Hematopoietic multipotent progenitor cell treated with erythropoietin and hydrocortisone succinate and interleukin-3 and kit ligand, for 8 days (in vitro differentiated cells): ENCODE data around the gene TECPR2.
"Not testable (repeated sequence)": the region's sequence is repeated elsewhere in the genome, so short reads cannot be mapped to it uniquely, and the experiment has no call there.

ENCODE experiments used
- DNase-seq: peaks from one replicate; pipeline ENCODE4 v3.0.0-alpha.2; 2015

The TECPR2 gene

GRCh38 chr14:102335163-102335562 is 27.6 kb upstream of the TECPR2 start:
- no peak for DNase-seq

DNA sequence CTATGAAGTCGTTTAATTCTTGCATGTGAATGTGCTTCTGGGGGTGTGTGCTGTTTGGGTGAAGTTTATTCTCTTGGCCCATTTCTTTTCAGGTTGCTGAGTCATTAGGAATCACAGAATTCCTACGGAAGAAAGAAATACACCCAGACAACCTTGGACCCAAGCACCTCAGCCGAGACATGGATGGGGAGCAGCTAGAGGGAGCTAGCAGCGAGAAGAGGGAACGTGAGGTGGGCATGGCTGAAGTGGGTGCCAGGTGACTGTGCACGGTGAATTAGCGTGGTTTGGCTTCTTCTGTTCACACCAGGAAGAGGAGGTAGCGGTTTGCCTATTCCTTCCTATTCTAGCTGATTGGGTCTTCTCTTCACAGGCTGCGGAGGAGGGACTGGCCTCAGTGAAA is 24.0 kb upstream of the TECPR2 start:
- DNase-seq = no peak

DNA sequence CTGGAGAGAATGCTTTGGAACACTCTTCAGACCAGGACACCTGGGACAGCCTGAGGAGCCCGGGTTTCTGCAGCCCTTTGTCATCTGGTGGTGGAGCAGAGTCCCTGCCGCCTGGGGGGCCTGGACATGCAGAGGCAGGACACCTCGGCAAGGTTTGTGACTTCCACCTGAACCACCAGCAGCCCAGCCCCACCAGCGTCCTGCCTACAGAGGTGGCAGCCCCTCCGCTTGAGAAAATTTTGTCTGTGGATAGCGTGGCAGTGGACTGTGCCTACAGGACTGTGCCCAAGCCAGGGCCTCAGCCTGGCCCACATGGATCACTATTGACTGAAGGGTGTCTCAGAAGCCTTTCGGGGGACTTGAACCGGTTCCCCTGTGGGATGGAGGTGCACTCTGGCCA is 21.2 kb upstream of the TECPR2 start:
- no peak for DNase-seq

DNA sequence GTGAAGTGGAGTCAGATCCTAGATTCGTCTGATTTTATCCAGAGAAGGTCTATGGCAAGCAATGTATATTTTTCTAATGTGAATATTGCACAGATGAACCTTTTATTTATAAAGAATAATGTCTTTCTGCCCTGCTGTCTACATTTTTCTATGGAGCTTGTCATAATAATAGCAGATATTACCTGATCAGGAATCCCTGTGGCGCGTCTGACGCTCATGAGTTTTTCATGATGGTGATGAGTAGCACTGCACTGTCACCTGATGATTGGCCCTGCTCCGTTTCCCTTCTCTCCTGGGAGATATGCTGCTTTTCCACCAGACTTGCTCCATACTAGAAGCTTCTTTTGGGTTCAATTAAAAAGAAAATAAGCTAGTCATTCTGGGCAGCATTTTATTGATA is 20.5 kb upstream of the TECPR2 start:
- DNase-seq = no peak

- DNase-seq = no peak
Observed at GRCh38 chr14:102344084-102344483, 18.7 kb upstream of the TECPR2 start.

- DNase-seq = no peak
Observed at GRCh38 chr14:102344485-102344884, 18.3 kb upstream of the TECPR2 start.

DNA sequence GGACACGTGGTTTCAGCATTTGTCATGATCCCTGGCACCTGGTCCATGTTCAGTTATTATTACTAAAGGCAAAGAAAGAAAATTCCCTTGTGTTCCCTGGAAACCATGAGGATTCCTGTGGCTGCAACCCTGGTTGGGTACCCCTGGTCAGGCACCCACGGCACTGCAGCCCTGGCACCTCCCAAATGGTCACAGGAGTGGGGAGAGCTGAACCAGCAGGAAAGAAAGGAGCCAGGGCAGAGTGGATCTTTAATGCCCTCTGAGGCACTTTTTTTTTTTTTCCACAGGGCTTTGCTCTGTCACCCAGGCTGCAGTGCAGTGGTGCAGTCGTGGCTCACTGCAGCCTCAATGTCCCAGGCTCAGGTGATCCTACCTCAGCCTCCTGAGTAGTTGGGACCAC is 17.5 kb upstream of the TECPR2 start:
- DNase-seq = no peak

- DNase-seq = no peak
Observed at GRCh38 chr14:102346645-102347044, 16.1 kb upstream of the TECPR2 start.

- DNase-seq = no peak
Observed at GRCh38 chr14:102348376-102348775, 14.4 kb upstream of the TECPR2 start.

GRCh38 chr14:102351023-102351422 is 11.7 kb upstream of the TECPR2 start:
- no peak for DNase-seq

- not testable (repeated sequence) for DNase-seq
Observed at GRCh38 chr14:102351593-102351992, 11.1 kb upstream of the TECPR2 start.

DNA sequence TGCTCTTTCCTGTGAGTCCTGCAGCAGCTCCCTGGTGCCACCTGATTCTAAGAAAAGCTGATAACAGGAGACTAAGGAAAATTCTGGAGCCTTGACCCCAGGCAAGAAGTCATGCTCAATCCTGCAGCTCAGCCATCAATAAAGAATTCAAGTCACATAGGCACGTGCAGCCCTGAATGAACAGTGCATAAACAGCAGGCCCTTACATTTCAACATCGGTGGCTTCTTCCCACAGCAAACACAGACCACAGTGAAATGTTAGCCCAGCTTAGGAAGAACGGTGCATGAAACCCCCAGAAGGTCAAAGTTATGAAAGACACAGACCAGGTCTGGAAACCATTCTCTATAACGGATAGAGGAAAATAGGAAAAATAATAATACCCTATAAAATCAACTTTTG is 10.5 kb upstream of the TECPR2 start:
- no peak for DNase-seq

DNA sequence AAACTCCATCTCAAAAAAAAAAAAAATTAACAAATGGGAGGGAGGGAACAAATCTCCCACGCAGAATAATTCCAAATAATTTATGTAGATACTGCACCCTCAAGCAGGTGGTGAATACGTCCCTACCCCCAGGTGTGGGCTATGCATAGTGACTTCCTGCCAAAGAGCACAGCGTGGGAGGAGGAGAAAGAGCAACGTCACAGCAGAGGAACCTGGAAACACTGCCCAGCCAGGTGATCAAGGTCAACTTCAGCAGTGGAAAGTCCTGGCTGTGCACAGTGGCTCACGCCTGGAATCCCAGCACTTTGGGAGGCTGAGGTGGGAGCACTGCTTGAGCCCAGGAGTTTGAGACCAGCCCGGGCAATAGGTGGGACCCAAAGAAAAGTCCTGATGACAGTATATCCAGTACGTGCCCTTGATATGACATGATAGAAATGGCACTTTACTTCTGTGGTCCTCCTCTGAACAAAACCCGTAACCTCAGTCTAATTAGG is 9.6 kb upstream of the TECPR2 start:
- no peak for DNase-seq

DNA sequence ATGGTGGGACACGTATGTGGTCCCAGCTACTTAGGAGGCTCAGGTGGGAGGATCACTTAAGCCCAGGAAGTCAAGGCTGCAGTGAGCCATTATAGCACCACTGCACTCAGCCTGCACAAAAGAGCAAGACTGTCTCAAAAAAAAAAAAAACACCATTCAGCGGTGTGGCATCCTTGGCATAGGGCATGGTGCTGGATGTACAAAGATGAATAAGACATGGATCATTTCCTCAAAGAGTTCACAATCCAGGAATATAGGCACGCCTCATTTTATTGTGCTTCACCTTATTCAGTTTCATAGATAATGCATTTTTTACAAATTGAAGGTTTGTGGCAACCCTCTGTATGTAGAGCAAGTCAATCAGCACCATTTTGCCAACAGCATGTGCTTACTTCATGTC is 6.5 kb upstream of the TECPR2 start:
- no peak for DNase-seq

DNA sequence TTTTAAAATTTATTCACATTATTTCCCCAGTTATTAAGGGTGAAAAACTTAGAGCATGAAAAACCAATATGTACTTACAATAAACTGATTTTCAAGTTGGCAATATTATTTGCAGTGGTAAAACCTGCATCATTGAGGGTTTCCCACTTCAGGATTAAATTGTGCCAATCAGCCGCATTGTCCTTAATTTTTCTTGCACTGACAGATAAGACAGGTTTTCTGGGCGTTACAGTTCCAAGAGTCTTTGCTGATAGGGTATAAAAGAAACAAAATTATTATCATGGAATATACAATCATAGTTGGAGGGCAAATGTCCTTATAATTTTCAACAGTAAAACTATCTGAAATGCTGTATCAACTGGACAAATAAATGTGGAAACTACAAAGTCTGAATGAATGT is 3.4 kb upstream of the TECPR2 start:
- DNase-seq = peak; percentile 55

- DNase-seq = no peak
Observed at GRCh38 chr14:102360388-102360787, 2.4 kb upstream of the TECPR2 start.

DNA sequence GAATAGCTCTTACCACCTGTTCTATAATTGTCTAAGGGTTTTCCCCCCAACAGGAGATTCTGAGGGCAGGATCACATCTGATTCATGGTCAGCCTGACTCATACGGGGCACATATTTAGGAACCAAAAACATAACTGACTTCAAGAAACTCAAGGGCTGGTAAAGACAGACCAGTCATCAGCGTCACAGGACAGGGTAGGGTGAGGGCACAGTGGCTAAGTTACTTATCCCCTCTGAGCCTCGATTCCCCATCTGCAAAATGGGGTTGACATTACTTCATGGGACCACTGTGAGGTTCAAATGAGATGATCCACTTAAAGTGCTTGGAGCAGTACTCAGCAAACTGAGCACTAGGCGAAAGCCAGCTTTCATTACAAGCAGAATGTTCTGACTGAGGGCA is 657 bp upstream of the TECPR2 start:
- DNase-seq = peak; percentile 17

- DNase-seq = peak; percentile 30
Observed at GRCh38 chr14:102363182-102363943, 622 bp downstream of the TECPR2 start.

- DNase-seq = no peak
Observed at GRCh38 chr14:102370305-102370809, 7.6 kb downstream of the TECPR2 start.

DNA sequence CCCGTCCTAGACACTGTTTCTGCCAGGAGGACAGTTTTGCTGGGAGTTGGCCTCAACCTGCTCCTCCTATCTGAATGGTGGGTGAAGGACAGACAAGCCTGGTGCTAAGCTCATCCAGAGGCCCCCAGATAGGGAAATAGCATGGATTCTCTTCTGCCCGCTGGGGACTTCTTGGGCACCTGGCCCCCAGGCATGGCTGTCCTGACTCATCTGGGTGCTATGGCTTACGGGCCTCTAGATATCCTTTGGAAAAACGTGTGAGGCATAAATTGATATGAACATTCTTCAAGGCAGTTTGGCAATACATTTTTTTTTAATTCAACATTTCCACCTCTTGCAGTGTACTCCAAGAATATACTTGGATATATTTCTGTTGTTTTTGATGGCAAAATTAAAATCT is 8.6 kb downstream of the TECPR2 start:
- no peak for DNase-seq

- DNase-seq = no peak
Observed at GRCh38 chr14:102373110-102373509, 10.4 kb downstream of the TECPR2 start.

DNA sequence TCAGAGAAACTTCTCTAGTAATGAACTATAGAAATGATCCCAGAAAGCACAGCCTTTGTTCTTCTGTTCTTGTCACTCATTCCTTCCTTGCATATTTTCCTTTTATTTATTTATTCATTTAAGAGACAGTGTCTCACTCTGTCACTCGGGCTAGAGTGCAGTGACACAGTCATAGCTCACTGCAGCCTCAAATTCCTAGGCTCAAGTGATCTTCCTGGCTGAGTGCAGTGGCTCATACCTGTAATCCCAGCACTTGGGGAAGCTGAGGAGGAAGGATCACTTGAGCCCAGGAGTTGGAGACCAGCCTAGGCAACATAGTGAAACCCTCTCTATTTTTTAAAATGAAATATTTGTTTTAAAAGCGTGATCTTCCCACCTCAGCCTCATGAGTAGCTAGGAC is 11.5 kb downstream of the TECPR2 start:
- no peak for DNase-seq

GRCh38 chr14:102375119-102375518 is 12.4 kb downstream of the TECPR2 start:
- DNase-seq = no peak

DNA sequence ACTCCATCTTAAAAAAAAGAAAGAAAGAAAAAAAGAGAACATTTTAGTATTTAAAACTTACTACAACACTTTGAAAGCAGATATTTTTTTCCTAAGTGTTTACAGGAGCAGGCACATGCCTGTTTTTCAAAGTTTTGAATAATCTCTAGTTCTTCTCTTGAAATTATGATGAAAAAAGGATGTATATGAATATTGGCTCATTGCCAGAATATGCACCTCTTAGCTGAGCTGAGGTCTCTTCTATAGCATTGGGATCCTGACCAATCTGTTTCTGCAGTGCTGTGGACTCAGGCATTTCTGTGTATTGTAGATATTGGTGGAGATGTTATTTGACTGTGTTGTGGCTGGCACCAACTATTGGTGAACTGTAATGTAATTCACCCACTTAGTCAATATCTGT is 15.0 kb downstream of the TECPR2 start:
- DNase-seq = no peak

DNA sequence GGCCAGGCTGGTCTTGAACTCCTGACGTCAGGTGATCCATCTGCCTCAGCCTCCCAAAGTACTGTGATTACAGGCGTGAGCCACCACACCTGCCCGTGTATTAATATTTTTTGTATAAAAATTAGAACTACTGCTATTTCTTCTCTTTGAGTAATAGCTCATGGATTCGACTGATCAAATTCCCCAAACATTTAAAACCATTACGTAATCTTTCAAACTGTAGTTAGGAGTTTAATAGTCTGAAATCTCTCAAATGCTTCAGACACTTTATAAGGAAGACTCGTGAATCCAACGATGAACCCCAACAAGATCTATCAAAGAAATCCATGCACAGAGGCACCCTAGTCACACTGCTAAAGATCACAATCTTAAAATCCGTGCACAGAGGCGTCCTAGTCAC is 16.1 kb downstream of the TECPR2 start:
- DNase-seq = no peak
